ENCODE results near the gene FOXL1.

DNA sequence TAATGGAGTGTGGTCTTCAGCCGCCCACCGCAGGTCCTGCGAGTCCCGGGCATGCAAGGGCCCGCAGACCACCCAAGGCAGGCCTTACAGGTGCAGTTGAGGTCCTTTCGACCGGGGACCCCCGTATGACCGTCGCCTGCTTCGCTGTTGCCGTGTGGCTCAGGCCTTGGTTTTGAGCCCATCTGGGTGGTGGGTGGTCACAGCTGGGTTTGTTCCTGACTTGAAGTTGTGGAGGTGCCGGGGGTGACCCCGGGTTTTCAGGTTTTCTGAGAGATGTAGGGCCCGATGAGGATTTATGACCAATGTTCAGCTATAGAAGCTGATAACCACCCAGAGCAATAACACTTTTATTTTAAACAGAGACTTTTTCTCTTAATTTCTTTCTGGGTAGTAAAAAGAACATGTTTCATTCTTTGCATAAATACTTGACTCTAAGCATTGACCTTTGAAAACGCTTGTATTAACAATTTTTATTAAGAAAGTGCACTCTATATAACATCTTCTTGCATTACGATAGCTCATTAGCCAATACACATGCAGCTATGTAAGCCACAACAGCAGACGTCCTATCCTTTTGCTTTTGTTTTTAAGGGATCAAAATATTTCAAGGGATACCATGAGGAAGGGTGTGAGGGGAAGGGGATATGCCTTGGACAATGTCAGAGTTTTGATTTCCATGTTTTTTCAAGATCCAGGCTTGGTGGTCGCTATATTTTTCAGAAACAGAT, 1.9 kb downstream of the FOXL1 start:
- TF ChIP-seq POLR2AphosphoS5 (IDR thresholded peaks at IDR 0.05; ENCODE audit: control insufficient read depth, insufficient read depth, low read depth, low read length): no peak
- no peak for TF ChIP-seq TCF7L2 (IDR thresholded peaks at IDR 0.05; ENCODE audit: low read depth, low read length)
- no peak for TF ChIP-seq CHD1 (IDR thresholded peaks at IDR 0.05; ENCODE audit: low read length)
- TF ChIP-seq NBN (IDR thresholded peaks at IDR 0.05; ENCODE audit: low read depth): no peak
- no peak for TF ChIP-seq BDP1 (IDR thresholded peaks at IDR 0.05; ENCODE audit: insufficient read depth, insufficient read length)
- TF ChIP-seq CC2D1A (IDR thresholded peaks at IDR 0.05): no peak
- no peak for TF ChIP-seq GTF2F1 (IDR thresholded peaks at IDR 0.05; ENCODE audit: low read depth, low read length)
- no peak for TF ChIP-seq ZSCAN32 (CRISPR knock-in tag; IDR thresholded peaks at IDR 0.05)

Measured in K562 (cell line).